HG02943 (cell line): Measurements from ENCODE around the gene TBC1D24.
"Not testable (repeated sequence)": the region's sequence is repeated elsewhere in the genome, so short reads cannot be mapped to it uniquely, and the experiment has no call there.

Source experiments
- ATAC-seq: cut with Tn5 transposase; IDR thresholded peaks from one replicate; pipeline ENCODE4 v1.9.1; 2021; ENCODE audit warnings: mild to moderate bottlenecking, low read depth, moderate library complexity; ENCODE audit not compliant: unreplicated experiment

Gene TBC1D24

DNA sequence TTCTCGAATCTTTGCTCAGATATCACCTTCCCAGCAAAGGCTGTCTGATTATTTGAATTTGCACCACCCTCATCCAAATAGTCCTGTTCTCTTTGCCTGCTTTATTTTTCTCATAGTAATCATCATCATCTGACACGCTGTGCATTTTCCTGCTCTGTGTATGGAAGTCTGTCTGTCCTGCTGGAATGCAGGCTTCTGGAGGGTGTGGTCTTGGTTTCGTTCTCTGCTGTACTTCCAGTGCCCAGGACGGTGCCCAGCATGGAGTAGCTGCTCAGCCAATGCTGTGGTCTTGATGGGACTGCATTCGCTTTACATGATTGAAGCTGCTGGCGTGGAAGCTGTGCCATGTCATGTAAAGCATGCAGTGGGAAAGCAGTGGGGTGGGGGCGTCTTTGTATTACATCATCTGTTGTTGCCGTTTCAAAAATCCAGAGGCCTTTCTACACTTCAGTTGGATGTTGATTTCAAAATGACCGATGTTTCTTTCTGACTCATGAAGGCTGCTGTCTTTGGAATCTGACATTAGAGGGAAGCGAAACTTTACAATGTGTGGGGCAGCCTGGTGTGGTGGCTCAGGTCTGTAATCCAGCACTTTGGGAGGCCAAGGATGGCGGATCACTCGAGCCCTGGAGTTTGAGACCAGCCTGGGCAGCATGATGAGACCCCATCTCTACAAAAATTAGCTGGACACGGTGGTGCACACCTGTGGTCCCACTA is 79.9 kb downstream of the TBC1D24 start:
- ATAC-seq: not testable (repeated sequence)
